ENCODE measurements around the gene PTPRN2. TPM values are rescaled to one million over a fixed set of nuclear protein-coding genes. Genes with fewer than 3 reads are reported as not detected.

The PTPRN2 gene
- total and polyA plus RNA-seq, 2 donors (not counting 1 experiment from before 2014, with no cell fraction given) = 0.54 to 1.2 TPM

DNA sequence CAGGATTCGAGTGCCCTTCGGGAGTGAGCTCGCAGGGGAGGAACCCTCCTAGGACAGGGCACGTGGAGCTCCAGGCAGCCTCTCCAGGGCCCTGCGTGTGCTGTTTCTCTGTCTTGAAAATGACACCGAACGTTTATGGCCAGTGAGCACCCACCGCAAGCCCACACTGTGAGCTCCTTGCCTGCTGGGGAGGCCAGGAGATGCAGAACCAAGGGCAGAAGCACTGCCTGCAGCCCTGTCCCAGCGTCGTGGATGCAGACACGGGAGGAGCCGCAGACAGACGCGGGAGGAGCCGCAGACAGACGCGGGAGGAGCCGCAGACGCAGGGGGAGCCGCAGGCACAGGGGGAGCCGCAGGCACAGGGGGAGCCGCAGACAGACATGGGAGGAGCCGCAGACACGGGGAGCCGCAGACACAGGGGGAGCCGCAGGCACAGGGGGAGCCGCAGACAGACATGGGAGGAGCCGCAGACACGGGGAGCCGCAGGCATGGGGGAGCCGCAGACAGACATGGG, 314.4 kb downstream of the PTPRN2 start:
- H4K20me1 ChIP-seq (ENCODE audit: control insufficient read depth, extremely low read depth, insufficient read depth, low read length) = no peaks in the 10 kb centered on the region
- DNase-seq (ENCODE audit: low read depth in 2 of 2) = no peak
- H3K79me2 ChIP-seq (ENCODE audit: control insufficient read depth, insufficient read depth, low read length) = no peaks in the 10 kb centered on the region
- TF ChIP-seq, protein P1, sequence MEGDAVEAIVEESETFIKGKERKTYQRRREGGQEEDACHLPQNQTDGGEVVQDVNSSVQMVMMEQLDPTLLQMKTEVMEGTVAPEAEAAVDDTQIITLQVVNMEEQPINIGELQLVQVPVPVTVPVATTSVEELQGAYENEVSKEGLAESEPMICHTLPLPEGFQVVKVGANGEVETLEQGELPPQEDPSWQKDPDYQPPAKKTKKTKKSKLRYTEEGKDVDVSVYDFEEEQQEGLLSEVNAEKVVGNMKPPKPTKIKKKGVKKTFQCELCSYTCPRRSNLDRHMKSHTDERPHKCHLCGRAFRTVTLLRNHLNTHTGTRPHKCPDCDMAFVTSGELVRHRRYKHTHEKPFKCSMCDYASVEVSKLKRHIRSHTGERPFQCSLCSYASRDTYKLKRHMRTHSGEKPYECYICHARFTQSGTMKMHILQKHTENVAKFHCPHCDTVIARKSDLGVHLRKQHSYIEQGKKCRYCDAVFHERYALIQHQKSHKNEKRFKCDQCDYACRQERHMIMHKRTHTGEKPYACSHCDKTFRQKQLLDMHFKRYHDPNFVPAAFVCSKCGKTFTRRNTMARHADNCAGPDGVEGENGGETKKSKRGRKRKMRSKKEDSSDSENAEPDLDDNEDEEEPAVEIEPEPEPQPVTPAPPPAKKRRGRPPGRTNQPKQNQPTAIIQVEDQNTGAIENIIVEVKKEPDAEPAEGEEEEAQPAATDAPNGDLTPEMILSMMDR (conservative IDR thresholded peaks at IDR 0.05 in 1 of 2, IDR thresholded peaks at IDR 0.05 in 1 of 2; ENCODE audit: low read depth in 1 of 2, low read length in 2 of 2) = no peak
- no peak for TF ChIP-seq EZH2 (IDR thresholded peaks at IDR 0.05; ENCODE audit: low read length, missing control alignments)
- H2AFZ ChIP-seq (ENCODE audit: low read length) = no peak overlapping the region
- no peaks in the 10 kb centered on the region for H3K27me3 ChIP-seq (ENCODE audit: control insufficient read depth, insufficient read depth, low read length)
- no peak overlapping the region for H3K9ac ChIP-seq (ENCODE audit: insufficient read depth, low read length)
- no peaks in the 10 kb centered on the region for H3K4me1 ChIP-seq (ENCODE audit: control insufficient read depth, extremely low read depth, insufficient read depth, low read length)
- H3K27ac ChIP-seq (ENCODE audit: insufficient read depth, low read length) = no peak overlapping the region
- no peak overlapping the region for H3K4me2 ChIP-seq (ENCODE audit: extremely low read depth, insufficient read depth, low read length)
- no peaks in the 10 kb centered on the region for H3K9me3 ChIP-seq (ENCODE audit: control insufficient read depth, insufficient read depth, low read depth, low read length)
- no peaks in the 10 kb centered on the region for H3K36me3 ChIP-seq (ENCODE audit: control insufficient read depth, insufficient read depth, low read length)
- H3K4me3 ChIP-seq (replicated peaks in 1 of 4; ENCODE audit: control extremely low read depth in 1 of 4, insufficient read depth in 1 of 4, low read depth in 3 of 4, low read length in 4 of 4) = no peak overlapping the region

GRCh38 chr7:158272509-158273137, 315.0 kb downstream of the PTPRN2 start:
- TF ChIP-seq, protein P1 (conservative IDR thresholded peaks at IDR 0.05 in 1 of 2, IDR thresholded peaks at IDR 0.05 in 1 of 2; ENCODE audit: low read depth in 1 of 2, low read length in 2 of 2) = no peak
- no peak for TF ChIP-seq EZH2 (IDR thresholded peaks at IDR 0.05; ENCODE audit: low read length, missing control alignments)
- Histone ChIP-seq H3K79me2 (ENCODE audit: control insufficient read depth, insufficient read depth, low read length) (no peaks in the 10 kb centered on the region), H3K36me3 (ENCODE audit: control insufficient read depth, insufficient read depth, low read length) (no peaks in the 10 kb centered on the region), H2AFZ (ENCODE audit: low read length) (no peak overlapping the region), H3K27ac (ENCODE audit: insufficient read depth, low read length) (no peak overlapping the region), H3K9me3 (ENCODE audit: control insufficient read depth, insufficient read depth, low read depth, low read length) (no peaks in the 10 kb centered on the region), H3K4me3 (replicated peaks in 1 of 4; ENCODE audit: control extremely low read depth in 1 of 4, insufficient read depth in 1 of 4, low read depth in 3 of 4, low read length in 4 of 4) (no peak overlapping the region), H3K9ac (ENCODE audit: insufficient read depth, low read length) (no peak overlapping the region), H4K20me1 (ENCODE audit: control insufficient read depth, extremely low read depth, insufficient read depth, low read length) (no peaks in the 10 kb centered on the region), H3K4me2 (ENCODE audit: extremely low read depth, insufficient read depth, low read length) (no peak overlapping the region), H3K27me3 (ENCODE audit: control insufficient read depth, insufficient read depth, low read length) (no peaks in the 10 kb centered on the region), H3K4me1 (ENCODE audit: control insufficient read depth, extremely low read depth, insufficient read depth, low read length) (no peaks in the 10 kb centered on the region)
- DNase-seq (ENCODE audit: low read depth in 2 of 2) = no peak

- Histone ChIP-seq H3K36me3 (ENCODE audit: control insufficient read depth, insufficient read depth, low read length) (no peaks in the 10 kb centered on the region), H3K4me2 (ENCODE audit: extremely low read depth, insufficient read depth, low read length) (no peak overlapping the region), H3K9me3 (ENCODE audit: control insufficient read depth, insufficient read depth, low read depth, low read length) (no peaks in the 10 kb centered on the region), H3K4me3 (replicated peaks in 1 of 4; ENCODE audit: control extremely low read depth in 1 of 4, insufficient read depth in 1 of 4, low read depth in 3 of 4, low read length in 4 of 4) (no peak overlapping the region), H2AFZ (ENCODE audit: low read length) (no peak overlapping the region), H3K79me2 (ENCODE audit: control insufficient read depth, insufficient read depth, low read length) (no peaks in the 10 kb centered on the region), H3K27ac (ENCODE audit: insufficient read depth, low read length) (no peak overlapping the region), H3K9ac (ENCODE audit: insufficient read depth, low read length) (no peak overlapping the region), H3K4me1 (ENCODE audit: control insufficient read depth, extremely low read depth, insufficient read depth, low read length) (no peaks in the 10 kb centered on the region), H4K20me1 (ENCODE audit: control insufficient read depth, extremely low read depth, insufficient read depth, low read length) (no peaks in the 10 kb centered on the region), H3K27me3 (ENCODE audit: control insufficient read depth, insufficient read depth, low read length) (no peaks in the 10 kb centered on the region)
- TF ChIP-seq EZH2 (IDR thresholded peaks at IDR 0.05; ENCODE audit: low read length, missing control alignments) = no peak
- TF ChIP-seq, protein P1 (conservative IDR thresholded peaks at IDR 0.05 in 1 of 2, IDR thresholded peaks at IDR 0.05 in 1 of 2; ENCODE audit: low read depth in 1 of 2, low read length in 2 of 2) = no peak
- no peak for DNase-seq (ENCODE audit: low read depth in 2 of 2)
Measured at GRCh38 chr7:158272091-158272490, 315.5 kb downstream of the PTPRN2 start.

Measured in fibroblast of lung (primary cell).